ENCODE data around the gene LAMTOR1.

Gene LAMTOR1

DNA sequence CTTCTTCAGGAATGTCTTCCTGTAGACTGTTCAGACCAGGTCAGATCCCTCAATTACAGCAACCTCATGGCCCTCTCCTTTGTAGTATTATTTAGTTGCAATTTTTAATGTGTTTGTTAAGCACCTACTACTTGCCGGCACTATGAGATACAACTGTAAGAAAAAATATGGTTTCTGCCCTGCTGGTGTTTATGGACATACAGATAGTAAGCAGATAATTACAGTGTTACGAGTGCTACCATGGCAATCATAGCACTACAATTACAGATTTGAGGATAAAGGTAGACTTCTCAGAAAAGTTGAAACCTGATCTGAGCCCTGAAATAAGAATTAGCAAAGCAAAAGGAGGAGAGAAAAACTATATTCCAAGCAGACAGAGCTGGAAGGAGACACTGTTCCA is 19.7 kb downstream of the LAMTOR1 start:
- in situ Hi-C loops (cut with MboI; ENCODE audit: low sequenced_read_pairs), result no loop called here

DNA sequence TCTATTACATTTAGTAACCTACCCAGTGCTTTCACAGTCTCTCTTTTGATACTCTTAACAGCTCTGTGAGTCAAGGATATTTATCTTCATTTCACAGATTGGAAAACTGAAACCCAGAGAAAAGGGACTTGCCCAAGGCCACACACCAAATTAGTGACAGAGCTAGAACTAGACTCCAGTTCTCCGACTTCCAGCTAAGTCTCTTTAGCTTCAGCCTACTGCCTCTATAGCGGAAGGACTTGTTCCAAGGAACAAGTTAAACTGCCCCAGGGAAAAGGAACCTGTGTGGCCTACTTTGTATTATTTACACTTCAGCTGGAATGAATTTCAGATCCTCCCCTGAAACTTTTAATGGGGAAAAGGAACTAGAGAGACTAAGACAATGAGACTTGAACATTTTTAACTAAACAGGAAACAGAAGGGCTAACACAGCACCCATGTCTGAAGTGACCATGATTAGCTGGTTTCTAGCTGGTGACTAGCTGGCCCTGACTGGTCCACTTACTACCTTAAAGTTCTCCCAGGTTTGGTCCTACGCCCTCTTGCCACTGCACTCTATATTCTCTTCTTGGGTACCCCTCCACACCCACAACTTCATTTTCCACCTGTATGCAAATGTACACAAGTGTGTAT is 21.2 kb downstream of the LAMTOR1 start:
- in situ Hi-C loops (cut with MboI; ENCODE audit: low sequenced_read_pairs), result no loop called here

DNA sequence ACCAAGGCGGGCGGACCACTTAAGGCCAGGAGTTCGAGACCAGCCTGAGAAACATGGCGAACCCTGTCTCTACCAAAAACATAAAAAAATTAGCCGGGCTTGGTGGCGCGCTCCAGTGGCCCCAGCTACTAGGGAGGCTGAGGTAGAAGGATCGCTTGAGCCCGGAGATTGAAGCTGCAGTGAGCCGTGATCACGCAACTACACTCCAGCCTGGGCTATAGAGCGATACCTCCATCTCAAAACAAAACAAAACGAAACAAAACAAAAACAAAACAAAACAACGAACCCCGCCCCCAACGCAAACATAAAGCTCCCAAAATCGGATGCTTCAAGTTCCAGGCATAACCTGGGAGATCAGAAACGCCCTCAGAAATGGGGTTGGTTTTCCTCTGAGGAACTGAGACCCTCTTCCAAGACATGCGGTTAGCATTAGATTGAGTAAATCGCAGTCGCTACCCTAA is 21.9 kb downstream of the LAMTOR1 start:
- in situ Hi-C loops (cut with MboI; ENCODE audit: low sequenced_read_pairs), result no loop called here

DNA sequence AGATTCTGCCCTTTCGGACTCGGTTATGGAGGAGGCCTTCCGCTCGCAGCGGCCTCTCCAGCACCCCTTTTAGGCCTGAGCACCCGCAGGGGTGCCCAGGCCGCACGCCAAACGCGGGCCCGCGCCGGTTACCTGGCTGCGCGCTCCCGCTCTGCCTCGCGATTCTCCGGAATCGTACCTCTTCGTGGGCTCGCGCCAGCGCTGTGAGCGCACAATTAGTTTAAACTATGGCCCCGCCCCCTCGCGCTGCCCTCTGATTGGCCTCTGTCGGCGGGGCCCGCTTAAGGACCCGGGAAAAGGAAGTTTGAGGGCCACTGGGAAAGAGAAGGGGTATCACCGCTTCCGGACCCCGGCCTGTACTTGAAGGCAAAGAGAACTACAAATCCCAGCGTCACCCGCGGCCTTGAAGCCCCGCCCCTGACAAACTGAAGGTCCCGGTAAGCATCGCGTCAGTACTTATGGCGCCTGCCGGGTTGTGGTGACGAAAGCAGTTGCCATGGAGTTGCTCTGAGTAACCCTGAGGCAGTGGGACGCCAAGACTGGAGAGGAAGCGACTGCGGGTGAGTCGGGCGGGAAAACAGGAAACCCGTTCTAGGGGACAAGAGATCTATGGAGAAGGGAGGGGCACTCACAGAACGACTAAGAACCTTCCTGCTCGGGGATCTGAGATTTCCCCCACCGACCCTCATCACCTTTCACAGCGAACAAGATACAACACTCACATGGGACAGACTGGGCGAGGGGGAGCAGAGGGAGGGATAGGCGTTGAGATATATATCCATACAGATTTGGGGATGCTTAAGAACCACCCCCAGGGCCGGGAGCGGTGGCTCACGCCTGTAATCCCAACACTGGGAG is 22.5 kb downstream of the LAMTOR1 start, which contains the start of the genes LRRC51 and NUMA1:
Gene LRRC51 (plus strand): TSS at position 525 of the 858 bp plus-strand sequence. CDS start 8,234 bp downstream, outside the sequence.
Gene NUMA1 (minus strand): TSS at position 217 of the 858 bp plus-strand sequence. CDS start 44,599 bp downstream, outside the sequence.
- in situ Hi-C loops (cut with MboI; ENCODE audit: low sequenced_read_pairs), result no loop called here

DNA sequence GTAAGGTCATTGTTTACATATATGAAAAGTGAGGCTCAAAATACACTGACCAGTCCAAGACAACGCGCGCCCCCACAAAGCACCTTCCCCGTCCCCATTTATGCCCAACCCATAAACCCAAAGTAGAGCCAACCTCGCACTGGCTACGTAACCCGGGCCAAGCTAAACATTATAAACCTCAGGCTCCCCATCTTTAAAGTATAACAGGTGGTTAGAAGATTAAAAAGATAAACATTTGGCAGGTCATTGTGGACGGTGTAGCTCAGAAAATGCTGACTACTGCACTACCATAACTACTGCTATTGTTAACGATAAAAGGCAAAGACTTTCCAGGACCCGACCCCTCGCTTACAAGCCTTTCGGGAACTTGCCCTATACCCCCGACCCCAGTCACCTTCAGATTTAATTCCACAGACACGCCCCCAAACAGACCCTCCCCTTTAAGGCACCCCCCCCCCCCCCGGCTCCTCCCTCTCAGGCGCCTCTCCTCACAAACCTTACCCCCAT is 23.2 kb downstream of the LAMTOR1 start:
- in situ Hi-C loops (cut with MboI; ENCODE audit: low sequenced_read_pairs), result no loop called here

DNA sequence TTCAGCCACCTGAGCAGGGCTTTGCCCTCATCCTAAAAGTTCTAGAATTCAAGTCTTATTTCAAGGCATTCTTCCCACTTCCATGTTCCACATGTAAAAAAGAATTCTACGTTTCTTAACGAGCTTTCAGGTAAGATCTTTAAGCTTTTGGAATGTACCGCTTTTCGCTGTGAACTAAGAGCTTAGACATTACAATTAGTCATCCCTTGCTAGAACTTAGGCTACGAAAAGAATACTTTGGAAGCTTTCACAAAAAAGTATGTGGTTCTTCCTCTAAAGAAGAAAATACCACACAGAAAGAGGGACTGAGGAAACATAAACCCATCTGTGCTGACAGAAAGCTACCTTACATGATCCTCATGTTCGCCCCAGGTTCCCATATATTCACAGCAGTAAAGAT is 24.6 kb downstream of the LAMTOR1 start:
- in situ Hi-C loops (cut with MboI; ENCODE audit: low sequenced_read_pairs), result no loop called here

DNA sequence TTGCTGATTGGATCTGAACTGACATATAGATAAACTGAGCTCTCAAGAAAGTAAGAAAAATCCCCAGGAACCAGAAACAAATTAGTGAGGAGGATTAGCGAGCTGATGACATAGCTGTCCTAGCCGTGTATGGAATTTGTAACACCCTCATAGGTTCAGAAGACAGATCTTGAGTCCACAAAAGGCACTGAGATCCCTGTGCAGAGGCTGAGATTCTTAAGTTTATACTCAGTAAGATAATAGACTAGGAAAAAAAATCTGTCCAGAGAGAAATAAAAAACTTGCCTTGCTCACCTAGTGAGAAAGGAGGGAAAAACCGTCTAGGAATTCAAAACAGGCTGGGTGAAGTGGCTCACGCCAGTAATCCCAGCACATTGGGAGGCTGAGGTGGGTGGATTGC is 27.3 kb downstream of the LAMTOR1 start:
- in situ Hi-C loops (cut with MboI; ENCODE audit: low sequenced_read_pairs), result no loop called here

DNA sequence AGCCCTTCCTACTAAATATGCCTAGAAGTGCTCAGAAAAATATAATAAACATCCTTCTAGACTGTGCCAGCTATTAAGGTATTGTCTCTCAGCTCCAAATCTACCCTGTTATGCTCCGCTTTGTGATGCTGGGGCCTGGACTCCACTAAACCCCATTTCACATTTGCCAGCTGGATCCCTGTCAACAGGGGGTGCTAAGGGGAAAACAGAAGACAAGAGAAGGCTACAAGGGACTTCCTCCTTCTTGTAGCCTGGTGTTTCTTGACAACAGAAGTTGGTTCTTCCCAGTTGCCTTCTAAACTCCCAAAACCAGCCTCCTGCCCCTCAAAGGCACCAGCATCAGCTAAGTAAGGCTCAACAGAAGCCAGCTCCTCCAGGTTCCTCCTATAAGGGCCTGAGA is 28.0 kb downstream of the LAMTOR1 start:
- in situ Hi-C loops (cut with MboI; ENCODE audit: low sequenced_read_pairs), result no loop called here

DNA sequence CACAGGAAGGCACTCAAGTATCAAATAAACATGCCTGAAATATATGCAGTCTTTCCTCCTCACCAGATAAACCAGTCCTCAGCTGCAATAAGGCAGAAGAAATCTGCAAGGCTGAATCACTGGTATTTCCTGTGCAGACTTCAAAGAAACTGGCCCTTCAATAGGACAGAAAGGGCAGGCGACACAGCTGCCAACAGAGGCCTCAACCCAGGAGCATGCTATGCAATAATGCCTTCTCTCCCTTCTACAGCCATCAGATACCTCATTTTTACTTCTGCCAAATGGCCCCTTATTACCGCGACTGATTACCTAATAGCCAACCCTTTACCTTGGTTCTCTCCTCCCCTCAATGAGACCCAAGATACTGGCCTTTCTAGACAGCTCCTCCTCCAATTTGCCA is 30.7 kb downstream of the LAMTOR1 start:
- in situ Hi-C loops (cut with MboI; ENCODE audit: low sequenced_read_pairs), result no loop called here

DNA sequence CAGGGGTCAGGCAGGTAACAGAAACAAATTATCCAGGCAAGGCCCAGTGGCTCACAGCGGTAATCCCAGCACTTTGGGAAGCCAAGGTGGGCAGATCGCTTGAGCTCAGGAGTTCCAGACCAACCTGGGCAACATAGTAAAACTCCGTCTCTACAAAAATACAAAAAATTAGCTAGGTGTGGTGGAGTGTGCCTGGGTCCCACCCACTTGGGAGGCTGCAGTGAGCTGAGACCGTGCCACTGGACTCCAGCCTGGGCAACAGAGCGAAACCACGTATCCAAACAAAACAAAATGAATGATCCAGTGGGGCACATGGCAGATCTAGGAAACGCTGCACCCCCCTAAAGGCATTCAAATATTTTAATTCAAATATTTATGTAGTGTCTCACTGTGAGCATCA is 32.6 kb downstream of the LAMTOR1 start:
- in situ Hi-C loops (cut with MboI; ENCODE audit: low sequenced_read_pairs), result no loop called here

DNA sequence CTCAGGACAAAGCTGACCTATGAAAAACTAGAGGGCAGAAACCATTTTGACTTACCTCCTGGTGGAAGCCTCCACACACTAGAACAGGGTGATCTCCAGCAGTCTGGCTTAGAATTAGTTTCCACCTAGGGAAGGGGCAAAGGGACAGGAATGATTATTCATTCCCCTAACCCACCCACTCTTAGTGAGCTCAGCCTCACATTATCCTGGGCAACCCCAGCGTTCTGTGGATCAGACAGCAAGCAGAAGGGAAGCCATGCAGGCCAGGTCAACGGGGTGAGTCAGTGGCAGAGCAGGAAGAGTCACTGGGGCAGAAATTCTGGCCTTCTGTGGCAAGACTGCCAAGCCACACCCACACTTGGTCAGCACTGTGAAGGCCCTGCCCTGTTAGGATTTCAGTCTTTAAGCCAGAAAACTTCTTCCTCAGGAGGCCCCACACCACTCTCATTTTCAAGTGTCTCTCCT is 33.3 kb downstream of the LAMTOR1 start:
- in situ Hi-C loops (cut with MboI; ENCODE audit: low sequenced_read_pairs), result no loop called here

DNA sequence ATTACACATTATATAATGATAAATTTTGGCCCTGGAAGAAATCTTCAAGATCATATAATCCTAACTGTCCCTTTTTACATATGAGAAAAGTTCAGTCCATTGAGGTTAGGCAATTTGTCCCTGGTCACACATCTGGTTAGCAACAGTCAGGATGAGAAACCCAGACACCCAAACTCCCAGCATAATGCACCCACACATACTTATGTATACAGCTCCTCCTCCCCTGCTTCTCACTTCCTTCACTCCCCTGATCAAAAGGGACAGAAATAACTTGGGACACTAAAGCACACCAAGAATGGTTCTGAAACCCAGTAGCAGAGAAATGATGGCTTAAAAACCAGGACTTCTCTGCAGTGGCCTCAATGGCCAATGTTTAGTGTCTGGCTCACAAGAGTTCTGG is 33.9 kb downstream of the LAMTOR1 start:
- in situ Hi-C loops (cut with MboI; ENCODE audit: low sequenced_read_pairs), result no loop called here

DNA sequence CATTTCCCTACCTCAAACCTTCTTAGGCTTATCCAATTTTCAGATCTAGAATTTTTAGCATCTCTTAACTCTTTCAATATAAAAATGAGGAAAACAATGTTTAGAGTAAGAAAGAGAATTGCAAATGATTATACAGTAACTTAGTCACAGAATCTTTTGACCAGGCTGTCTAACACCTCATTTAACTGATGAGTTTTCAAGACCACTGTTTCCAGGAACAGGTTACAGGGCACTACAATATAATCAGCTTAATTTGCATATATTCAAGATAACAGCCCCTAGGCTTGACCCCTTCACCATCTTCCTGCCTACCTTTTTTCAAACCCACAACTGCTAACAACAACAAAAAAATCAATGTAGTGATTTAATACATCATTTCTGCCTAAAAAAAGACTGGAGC is 35.4 kb downstream of the LAMTOR1 start:
- in situ Hi-C loops (cut with MboI; ENCODE audit: low sequenced_read_pairs), result no loop called here

DNA sequence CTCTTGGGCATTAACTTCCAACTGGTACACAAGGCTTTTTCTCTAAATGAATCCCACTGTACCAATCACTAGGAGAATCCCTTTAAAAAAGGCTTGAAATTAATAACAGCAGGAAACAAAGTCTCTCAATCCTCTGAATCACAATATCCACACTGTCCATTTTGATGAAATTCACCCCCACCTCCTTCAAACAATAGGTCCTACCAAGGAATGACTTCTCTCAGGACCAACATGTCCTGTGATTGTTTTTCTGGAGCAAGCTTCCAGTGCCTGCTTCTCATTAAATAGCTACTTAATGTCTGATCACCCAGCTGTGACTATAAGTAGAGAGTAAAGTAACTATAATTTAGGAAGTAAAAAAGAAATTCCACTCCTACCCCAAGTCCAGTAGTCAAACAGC is 35.8 kb downstream of the LAMTOR1 start:
- in situ Hi-C loops (cut with MboI; ENCODE audit: low sequenced_read_pairs), result no loop called here

DNA sequence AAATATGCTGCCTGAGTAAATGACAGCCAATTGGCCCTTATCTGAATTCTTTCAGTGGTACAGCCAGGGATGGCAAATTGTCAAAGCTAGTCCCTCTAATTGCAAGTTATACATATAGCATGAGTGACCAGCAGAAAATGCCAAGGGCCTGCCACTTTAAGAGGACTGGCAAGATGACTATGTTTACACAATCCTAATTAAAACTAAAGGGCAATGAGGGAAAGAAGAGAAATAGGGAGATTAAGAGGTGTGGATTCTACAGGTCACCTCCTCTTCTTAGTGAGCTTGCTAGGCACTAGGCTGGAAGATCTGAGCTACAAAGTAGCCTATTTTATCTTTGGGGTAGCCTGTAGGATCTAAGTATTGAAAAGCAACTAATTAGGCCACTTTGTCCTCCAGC is 36.2 kb downstream of the LAMTOR1 start:
- in situ Hi-C loops (cut with MboI; ENCODE audit: low sequenced_read_pairs), result no loop called here

DNA sequence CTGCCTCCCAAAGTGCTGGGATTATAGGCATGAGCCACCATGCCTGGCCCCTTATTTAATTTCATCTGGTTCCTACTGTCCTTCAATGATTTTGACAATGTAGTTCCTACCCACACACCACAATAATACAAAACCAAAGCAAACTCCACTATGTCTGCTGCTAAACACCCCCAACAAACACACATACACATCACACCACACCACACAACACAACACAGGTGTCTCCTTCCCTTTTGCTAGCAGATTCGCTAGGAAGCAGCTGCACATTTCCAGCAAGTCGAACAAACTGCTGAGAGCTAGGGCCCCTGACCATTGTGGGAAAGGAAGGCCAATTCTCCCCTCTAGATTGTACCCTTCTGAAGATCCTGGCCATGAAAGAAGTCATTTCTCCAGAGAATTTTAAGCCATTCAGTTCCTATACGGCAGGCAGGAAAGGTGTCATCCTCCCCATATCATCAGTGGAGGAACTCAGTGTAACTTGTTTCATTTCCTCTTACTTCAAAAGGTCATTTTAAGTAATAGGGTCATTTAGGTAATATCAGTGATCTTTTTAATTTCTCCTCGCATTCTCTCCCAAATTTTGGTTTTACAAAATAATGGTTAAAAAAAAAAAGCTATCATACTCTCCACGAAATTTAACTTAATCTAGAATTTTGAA is 41.2 kb downstream of the LAMTOR1 start:
- in situ Hi-C loops (cut with MboI; ENCODE audit: low sequenced_read_pairs), result no loop called here

DNA sequence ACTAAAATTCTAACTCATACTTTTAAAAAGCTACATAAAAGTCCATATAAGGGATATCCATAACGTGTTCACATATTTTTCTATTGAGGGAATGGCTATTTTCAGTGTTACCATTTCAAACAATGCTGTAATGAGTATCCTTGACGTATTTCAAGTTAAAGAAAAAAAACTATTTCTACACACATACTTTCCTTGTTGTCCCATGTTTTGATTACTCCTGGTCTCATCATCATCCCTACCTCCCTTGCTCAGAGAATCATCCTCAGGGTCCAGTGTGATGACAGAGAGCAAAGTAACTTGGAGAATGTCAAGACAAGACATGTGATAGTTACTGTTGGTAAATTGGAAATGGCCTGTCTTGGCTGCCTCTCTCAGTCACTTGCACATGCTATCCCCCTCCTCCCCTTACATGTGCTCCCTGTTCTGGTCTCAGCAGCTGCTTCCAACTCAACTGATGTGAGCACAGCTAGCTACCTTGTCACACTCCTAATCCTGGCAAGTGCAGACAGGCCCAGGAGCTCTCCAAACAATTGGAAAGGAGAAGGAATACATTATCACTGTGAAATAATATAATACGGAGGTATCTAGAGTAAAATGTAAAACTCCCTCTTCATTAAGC is 44.6 kb downstream of the LAMTOR1 start:
- in situ Hi-C loops (cut with MboI; ENCODE audit: low sequenced_read_pairs), result no loop called here

DNA sequence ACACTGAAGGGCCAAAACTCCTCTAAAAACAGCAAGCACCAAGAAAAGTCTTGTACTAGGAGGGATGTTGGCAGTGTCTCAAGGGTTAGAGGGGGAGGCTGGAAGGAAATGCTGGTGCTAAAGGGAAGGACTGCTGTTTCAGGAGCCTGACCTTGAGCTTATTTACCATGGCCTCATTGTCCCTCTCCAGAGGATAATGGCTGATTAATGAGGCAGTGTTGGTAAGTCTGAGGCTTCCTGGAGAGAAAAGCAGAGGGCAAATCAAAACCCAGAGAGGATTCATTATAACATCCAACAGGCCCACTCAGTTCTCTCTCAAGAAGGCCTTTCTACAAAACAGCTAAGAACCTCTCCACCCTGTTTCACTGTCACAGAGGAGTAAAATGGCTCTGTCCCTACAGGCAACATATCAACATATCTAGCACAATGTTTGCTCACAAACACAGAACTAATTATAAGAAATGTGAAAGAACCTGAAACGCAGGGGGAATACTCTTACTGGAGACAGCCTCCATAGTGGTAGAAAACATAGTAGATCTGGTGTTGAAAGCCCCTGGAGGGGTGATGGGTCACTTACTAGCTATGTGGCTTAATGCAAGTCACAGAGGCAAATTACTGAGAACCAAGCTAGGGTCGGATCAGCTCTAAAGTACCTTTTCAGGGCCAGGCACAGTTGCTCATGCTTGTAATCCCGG is 54.2 kb downstream of the LAMTOR1 start:
- in situ Hi-C loops (cut with MboI; ENCODE audit: low sequenced_read_pairs), result loop anchor here (25.0 kb wide), 1 partner anchor 388 kb away; the partner anchor contains the start of gene CLPB
